ENCODE data around the gene FAM83G.
"Not testable (repeated sequence)": the region's sequence is repeated elsewhere in the genome, so short reads cannot be mapped to it uniquely, and the experiment has no call there.

The FAM83G gene

DNA sequence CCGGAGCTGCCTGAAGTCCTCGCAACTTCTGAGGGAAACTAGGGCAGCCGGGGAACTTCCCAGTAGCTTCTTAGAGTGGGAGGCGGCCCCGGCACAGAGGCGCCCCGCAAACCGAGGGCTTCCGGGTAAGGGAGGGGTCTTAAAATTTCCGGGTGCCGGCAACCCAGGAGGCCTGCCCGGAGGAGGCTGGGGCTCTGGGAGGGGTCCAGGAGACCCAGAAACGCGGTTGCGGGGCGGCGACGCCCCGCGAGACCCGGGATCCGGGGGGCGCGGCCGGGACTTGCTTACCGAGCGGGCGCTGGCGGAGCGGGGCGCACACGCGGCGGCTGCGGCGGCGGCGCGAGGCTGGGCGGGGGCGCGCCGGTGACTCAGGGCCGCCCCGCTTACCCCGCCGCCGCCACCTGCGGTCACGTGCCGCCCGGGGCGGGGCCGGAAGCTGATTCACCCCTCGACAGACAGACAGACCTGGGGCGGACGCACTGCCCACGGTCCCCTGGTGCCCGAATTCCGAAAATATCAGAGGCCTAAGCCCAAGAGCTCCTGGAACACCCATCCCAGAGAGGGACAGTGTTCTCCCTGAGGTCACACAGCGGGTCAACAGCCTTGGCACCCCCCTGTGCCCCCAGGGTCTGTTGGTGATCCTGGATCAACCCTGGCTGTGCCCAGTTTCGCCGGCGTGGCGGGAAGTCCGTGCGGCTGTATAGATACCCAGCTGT, at the start of gene FAM83G:
TSS of gene FAM83G (minus strand) at position 344 of the 716 bp plus-strand sequence. CDS start 723 bp downstream, outside the sequence.
- no peak for DNase-seq (ENCODE audit: low spot score)

DNA sequence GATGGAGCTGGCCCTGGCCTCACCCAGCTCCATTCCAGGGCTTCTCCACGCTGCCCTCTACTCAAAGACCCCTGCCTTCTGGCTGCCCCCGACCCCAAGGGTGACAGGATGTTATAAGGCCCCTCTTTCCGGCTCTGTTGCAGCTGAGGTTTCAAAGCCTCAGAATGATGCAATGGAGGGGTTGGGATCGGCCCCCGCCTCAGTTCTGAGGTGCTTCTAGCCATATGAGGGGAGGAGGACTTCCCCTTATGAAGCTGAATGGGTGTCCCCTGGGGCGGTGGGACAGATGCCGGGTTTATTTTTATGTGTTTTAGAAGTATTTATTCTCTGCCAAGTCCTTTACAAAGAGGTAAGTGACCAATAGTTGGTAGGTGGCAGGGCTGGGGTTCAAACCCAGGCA, 44.3 kb upstream of the FAM83G start:
- DNase-seq (ENCODE audit: low spot score): not testable (repeated sequence)

DNA sequence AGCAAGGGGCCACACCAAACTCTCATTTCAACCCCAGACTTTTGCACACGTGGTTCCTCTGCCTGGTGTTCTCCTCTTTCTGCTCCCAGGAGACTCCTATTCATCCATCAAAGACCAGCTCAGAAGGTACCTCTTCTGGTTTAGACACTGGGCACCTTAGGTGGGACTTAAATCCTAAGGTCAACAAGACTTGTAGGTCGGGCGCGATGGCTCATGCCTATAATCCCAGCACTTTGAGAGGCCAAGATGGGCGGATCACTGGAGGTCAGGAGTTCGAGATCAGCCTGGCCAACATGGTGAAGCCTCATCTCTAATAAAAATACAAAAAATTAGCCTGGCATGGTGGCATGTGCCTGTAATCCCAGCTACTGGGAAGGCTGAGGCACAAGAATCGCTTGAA, 42.9 kb upstream of the FAM83G start:
- not testable (repeated sequence) for DNase-seq (ENCODE audit: low spot score)

DNA sequence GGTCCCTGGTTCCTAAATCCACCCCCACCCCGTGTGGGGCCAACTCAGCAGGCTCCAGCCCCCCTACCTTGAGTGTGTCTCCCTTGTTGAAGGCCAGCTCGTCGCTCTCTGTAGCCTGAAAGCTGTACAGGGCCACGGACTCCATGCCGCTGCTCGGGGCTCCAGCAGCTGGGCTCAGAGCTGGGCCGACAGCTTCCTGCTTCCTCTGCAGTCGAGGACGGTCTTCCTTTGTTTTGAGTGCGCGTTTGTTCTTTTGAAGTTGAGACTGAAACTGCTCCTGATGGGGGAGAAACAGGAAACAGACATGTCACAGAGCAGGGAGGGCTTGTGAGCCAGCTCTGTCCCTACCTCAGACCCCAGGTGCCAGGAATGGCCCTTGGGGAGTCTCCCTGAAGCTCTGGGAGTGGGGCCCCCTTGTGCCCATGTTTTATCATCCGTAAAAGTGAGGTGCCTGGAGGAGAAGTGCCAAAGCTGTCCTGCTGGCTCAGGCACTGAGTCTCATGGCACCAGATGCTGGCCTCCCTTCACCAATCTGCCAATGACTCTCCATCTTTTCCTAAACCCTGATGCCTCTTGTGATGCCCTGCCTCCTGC, 42.3 kb upstream of the FAM83G start, which contains the start of gene GRAP:
TSS of gene GRAP (minus strand) at position 176 of the 594 bp plus-strand sequence. CDS start at position 145, 31 bp downstream.
- DNase-seq (ENCODE audit: low spot score): not testable (repeated sequence)

DNA sequence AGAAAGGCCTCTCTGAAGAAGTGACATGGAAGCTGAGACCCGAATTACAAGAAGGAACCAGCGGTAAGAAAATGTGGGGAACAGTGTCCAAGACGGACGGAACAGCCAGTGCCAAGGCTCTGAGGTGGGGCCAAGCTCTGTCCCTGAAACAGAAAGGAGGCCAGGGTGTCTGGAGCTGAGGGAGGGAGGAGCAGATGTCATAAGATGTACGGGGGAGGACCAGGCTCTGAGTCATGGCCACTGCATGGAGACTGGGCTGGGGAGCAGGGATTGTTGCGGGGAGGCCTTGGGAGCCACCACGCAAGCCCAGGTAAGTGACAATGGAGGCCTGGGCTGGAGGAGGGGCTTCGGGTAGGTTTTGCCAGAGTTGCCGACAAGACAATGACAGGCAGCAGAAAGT, 40.1 kb upstream of the FAM83G start:
- not testable (repeated sequence) for DNase-seq (ENCODE audit: low spot score)

DNA sequence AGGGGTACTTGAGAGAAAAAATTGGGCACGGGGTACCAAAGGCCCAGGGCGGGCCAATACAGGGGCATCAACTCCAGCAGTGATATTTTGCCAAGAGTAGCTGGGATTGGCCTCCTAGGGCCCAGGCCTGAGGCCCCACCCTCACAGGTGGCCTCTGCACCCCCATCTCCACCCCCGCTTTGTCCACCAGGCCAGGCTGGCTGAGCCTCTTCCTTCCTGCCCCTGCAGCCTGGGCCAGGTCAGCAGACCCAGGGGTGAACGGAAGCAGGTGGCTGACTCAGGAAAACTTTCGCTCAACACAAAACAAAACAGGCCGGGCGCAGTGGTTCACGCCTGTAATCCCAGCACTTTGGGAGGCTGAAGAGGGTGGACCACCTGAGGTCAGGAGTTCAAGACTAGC, 38.5 kb upstream of the FAM83G start:
- DNase-seq (ENCODE audit: low spot score): not testable (repeated sequence)

GRCh38 chr17:19042369-19042768, 37.8 kb upstream of the FAM83G start:
- not testable (repeated sequence) for DNase-seq (ENCODE audit: low spot score)

- not testable (repeated sequence) for DNase-seq (ENCODE audit: low spot score)
These were observed 37.3 kb upstream of the FAM83G start for GRCh38 chr17:19041871-19042270.

DNA sequence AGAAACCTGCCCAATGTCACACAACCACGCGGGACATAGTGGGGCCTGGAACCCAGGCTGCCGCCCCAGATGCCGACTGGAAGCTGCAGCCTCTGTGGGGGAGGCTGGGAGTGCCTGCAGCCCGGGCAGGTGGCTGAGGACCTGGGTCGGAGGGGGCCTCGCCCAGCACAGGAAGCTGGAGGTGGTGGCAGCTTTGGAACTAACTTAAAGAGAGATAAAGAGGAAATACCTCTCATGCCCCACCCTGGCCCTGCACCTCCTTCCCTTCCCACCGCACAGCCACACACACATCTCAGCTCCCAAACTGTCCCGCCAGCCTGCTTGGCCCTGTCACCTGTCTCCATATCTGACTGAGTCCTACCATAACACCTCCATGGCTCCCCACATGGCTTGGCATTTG, 35.8 kb upstream of the FAM83G start:
- not testable (repeated sequence) for DNase-seq (ENCODE audit: low spot score)

DNA sequence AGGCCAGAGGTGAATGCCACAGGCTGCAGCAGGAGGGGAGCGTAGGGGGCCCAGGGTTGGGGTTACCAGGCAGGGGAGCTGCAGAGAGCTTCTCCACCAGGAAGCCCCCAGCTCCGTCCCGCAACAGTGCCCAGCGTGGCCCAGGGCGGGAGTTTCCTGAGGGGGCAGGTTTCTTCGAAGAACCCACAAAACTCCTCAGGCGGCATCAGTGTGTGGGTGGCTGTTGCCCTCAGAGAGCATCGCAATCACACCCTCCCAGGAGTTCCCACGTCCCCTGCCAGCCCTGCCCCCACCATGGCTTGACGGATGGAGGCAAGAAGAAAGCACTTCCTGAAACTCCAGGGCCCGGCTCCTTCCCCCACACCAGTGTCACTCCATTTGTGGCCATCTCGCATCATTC, 34.2 kb upstream of the FAM83G start:
- not testable (repeated sequence) for DNase-seq (ENCODE audit: low spot score)

GRCh38 chr17:19038007-19038406, 33.4 kb upstream of the FAM83G start:
- DNase-seq (ENCODE audit: low spot score): not testable (repeated sequence)

DNA sequence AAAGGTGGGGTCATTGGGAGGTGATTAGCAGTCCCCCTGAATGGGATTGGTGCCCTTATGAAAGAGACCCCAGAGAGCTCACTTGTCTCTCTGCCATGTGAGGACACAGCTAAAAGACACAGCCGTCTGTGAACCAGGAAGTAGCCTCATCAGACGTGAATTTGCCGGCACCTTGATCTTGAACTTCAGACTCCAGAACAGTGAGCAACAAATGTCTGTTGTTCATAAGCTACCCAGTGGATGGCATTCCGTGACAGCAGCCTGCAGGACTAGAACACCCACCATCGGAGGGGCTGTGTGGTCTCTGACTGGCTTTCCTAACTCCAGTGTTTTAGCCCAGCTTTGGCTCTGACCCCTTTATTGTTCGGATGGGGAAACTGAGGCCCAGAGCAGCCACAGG, 33.0 kb upstream of the FAM83G start:
- DNase-seq (ENCODE audit: low spot score): not testable (repeated sequence)

DNA sequence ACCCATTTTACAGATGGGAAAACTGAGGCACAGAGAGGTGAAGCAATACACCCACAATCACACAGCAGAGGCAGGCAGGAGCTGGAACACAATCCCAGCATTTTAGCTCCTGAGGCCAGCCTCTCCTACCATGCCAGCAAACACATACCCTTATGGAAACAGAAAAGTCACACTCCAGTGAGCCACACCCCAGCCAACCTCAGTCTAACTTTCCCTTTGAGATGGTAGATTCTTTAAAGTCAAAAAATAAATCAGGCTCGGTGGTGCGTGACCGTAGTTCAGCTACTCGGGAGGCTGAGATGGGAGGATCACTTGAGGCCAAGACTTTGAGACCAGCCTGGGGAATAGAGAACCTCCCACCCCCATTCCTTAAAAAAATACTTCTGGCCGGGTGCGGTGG, 31.6 kb upstream of the FAM83G start:
- not testable (repeated sequence) for DNase-seq (ENCODE audit: low spot score)

DNA sequence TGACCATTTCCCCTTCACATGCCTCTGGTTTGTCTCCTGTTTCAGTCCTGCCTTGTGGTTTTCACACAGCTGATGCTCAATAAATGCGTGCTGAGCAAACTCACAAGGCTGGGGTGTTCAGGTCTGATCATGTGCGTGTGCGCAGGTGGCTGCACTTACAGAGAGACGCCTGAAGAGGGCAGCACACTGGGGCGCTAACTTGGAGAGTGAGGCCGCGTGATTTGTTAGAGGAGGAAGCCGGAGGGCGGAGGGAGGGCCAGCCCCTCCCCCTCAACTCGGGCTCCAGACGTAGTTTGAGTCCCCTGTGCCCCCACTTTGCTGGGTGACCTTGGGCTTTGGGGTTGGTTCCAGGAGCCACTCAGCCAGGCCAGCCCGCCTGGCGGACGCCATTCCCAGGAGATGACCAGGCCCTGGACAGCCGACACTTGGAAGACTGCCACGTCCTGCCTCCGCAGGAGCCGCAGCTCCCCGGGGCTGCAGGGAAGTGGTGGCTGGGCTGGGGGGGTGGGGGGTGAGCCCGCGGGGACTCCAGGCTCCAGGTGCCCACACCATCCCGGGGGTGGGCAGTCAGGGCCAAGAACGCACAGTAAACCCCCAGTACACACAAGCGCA, 27.9 kb upstream of the FAM83G start:
- not testable (repeated sequence) for DNase-seq (ENCODE audit: low spot score)

GRCh38 chr17:19031729-19032128, 27.2 kb upstream of the FAM83G start:
- DNase-seq (ENCODE audit: low spot score): not testable (repeated sequence)

DNA sequence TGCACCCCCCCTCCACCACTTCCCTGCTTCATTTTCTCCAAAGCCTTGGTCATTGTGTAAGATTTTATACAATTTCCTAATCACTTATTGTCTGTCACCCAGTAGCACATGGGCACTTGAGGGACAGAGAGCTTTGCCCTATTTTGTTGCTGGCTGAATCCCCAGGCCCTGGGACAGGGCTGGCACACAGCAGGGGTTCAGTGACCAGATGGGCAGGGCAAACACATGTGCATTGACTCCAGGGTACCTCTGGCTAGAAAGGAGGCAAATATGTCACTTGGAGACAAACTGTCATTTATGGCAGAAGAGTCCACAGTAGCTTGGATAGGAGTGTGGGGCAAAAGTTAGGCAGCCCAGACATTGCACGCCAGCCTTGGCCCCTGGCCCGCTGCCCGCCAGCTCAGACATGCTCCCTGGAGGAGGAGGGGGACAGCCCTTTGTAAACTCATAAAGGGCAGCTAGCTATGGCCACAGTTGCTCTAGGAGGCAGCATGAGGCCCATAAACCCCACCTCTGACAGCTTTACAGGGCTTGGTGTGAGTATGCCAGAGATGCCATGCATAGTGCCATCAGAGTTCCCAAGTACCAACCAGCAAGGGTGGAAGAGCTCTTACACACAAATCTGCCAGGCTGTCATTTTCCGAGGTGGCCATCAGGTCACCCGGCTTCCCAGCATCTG, 26.3 kb upstream of the FAM83G start:
- not testable (repeated sequence) for DNase-seq (ENCODE audit: low spot score)

- not testable (repeated sequence) for DNase-seq (ENCODE audit: low spot score)
These were observed 25.2 kb upstream of the FAM83G start for GRCh38 chr17:19029740-19030139.

DNA sequence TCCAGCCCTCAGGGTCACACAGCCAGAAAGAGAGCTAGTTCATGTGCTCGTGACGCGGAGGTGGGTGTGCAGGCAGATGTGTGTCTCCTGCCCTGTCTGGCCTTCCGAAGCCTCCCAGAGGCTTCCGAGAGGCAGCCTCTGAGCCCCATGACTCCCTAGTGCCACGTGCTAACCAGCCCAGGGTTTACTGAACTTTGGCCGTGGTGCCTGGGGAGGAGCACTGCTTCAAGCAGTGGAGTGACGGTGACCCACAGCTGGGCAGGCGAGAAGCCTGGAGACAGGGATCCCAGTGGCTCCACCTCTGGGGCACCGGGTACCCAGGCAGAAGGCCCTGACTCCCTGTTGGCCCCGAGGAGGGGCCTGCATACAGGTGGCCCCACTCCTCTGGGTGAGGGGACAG, 24.1 kb upstream of the FAM83G start:
- not testable (repeated sequence) for DNase-seq (ENCODE audit: low spot score)

DNA sequence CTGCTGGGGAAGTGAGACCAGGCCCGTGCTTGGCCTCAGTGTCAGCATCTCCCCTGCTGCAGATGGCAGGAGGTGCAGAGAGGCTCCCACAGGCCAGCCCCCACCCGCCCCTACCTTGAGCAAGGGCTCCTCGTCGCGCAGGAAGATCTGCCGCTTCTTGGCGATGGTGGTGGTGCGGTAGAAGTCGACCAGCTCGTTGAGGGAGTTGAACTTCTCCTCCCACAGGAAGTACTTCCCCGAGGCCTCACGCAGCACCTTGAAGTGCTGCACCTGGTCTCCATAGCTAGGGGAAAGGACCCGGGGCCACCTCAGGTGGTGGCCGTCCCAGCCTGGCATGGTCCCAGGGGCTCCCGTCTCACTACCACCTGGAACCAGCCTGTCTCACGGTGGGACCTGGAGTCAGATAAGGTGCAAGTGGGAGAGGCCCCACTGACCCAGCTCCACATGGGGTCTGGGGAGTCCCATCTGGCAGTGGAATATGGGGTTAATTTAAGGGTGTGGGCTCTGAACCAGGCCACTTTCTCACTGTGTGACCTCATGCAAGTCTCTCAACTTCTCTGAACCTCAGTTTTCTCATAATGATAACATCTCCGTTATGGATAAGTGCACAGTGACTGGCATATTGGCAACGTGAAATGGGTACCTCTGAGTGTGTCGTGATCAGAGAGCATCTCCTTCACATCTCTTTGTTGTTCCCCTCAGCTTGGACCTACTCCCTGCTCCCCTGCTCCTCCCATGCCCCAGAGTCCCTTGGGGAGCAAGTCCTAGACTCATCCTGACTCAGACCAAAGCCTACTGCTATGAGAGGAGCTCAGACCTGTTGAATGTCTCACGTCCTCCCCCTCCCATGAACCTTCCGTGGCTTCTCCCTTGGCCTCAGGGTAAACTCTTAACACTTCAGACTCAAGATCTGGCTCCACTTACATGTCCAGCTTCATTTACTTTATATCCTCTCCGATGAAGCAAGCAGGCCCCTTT, 19.8 kb upstream of the FAM83G start:
- DNase-seq (ENCODE audit: low spot score): no peak

DNA sequence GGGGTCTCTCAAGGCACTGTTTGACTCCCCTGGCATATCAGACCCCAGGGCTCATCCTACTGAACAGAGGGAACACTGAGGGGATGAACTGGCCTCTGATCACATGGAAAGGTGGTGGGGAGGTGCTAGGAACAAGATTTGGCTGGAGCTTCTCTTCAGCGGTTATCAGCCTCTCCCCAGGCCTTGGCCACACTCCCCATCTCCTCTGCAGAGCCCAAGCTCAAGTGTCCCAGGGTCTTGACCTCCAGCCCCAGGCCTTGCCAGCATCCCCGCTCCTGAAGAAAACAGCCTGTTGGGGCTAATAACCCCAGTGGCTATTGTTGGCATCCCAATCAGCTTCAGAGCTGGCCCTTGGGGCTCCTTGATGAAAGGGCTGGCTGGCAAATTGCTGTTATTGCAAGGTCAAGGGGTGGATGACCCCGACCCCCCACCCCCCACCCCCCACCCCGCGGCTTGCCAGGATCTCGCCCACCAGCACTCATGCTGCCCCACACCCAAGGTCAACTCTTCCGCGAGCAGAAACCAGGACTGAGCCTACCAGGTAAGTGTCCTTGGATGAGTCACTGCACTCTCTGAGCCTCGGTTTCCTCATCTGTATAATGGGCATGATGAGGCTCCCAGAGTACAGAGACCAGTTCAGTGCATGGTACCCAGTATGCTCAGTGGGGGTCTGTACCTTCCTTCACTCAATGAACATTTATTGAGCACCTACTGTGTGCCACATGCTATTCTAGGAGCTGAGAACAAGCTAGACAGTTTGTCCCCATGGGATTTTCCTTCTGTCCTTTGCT, 18.8 kb upstream of the FAM83G start:
- no peak for DNase-seq (ENCODE audit: low spot score)

All from Ammon's horn (tissue), 1 donor.